ENCODE results near the gene BSPRY. TPM values are rescaled to one million over a fixed set of nuclear protein-coding genes. Genes with fewer than 3 reads are reported as not detected.

BSPRY gene
- total and polyA plus RNA-seq, 2 donors (not counting 1 experiment from before 2014, with no cell fraction given): 0.42 to 0.59 TPM

- intact Hi-C loops (cut with micrococcal nuclease): loop anchor here (1.0 kb wide), 3 partner anchors 26 to 35 kb away; partner anchors contain the start of genes ALAD, C9orf43, POLE3 and WDR31
- ATAC-seq (ENCODE audit: low read depth): no peak
- Mint-ChIP-seq H3K4me1 (peaks cover 16% of the 10 kb centered on the region), H3K4me3 (peak overlapping the region; percentile 84), H3K27ac (peak overlapping the region; percentile 67), H3K27me3 (no peaks in the 10 kb centered on the region), H3K9me3 (ENCODE audit: insufficient read depth) (no peaks in the 10 kb centered on the region)
- no peak for DNase-seq
- H4K20me1 ChIP-seq (ENCODE audit: control insufficient read depth, insufficient read depth, low read length, poor library complexity, severe bottlenecking): no peaks in the 10 kb centered on the region
- H3K36me3 ChIP-seq (replicated peaks in 1 of 2; ENCODE audit: control extremely low read depth in 1 of 2, control insufficient read depth in 1 of 2, extremely low read depth in 1 of 2, insufficient read depth in 2 of 2, low read length in 1 of 2): peaks cover 0 to 25% of the 10 kb centered on the region in 2 experiments
- H3K9me3 ChIP-seq (ENCODE audit: control extremely low read depth in 1 of 3, control insufficient read depth in 2 of 3, insufficient read depth in 1 of 3, low read length in 2 of 3): no peaks in the 10 kb centered on the region
- TF ChIP-seq, protein P1, sequence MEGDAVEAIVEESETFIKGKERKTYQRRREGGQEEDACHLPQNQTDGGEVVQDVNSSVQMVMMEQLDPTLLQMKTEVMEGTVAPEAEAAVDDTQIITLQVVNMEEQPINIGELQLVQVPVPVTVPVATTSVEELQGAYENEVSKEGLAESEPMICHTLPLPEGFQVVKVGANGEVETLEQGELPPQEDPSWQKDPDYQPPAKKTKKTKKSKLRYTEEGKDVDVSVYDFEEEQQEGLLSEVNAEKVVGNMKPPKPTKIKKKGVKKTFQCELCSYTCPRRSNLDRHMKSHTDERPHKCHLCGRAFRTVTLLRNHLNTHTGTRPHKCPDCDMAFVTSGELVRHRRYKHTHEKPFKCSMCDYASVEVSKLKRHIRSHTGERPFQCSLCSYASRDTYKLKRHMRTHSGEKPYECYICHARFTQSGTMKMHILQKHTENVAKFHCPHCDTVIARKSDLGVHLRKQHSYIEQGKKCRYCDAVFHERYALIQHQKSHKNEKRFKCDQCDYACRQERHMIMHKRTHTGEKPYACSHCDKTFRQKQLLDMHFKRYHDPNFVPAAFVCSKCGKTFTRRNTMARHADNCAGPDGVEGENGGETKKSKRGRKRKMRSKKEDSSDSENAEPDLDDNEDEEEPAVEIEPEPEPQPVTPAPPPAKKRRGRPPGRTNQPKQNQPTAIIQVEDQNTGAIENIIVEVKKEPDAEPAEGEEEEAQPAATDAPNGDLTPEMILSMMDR (IDR thresholded peaks at IDR 0.05): no peak
- no peak for TF ChIP-seq EZH2 (IDR thresholded peaks at IDR 0.05; ENCODE audit: borderline replicate concordance, insufficient read depth, low read depth, low read length, poor library complexity, severe bottlenecking)
- H3K4me2 ChIP-seq (replicated peaks; ENCODE audit: low read depth, low read length, poor library complexity, severe bottlenecking): peak overlapping the region; percentile 100
- H2AFZ ChIP-seq (ENCODE audit: insufficient read depth, low read depth, low read length, poor library complexity, severe bottlenecking): peak overlapping the region; percentile 19
- ChIA-PET POLR2A (interaction anchor here (0.7 to 2.0 kb wide), 5 partner anchors 26 to 154 kb away, joined by 3 to 11 read pairs (median 3); partner anchors contain the start of genes ALAD, BSPRY, C9orf43 and POLE3), CTCF (interaction anchor here (0.6 to 1.4 kb wide), 4 partner anchors 22 to 307 kb away, joined by 3 to 5 read pairs (median 4); no protein-coding TSS in a partner anchor)
- H3K4me1 ChIP-seq (ENCODE audit: control insufficient read depth in 2 of 2, insufficient read depth in 2 of 2, low read length in 2 of 2): peaks cover 4 to 14% of the 10 kb centered on the region in 2 donors
- no peak overlapping the region for H3K27ac ChIP-seq (ENCODE audit: low read length in 2 of 2)
- H3K79me2 ChIP-seq (ENCODE audit: control insufficient read depth, insufficient read depth, low read length): peaks cover 5% of the 10 kb centered on the region
- 100% methylated on average over 3 of the region's 6 CpGs for WGBS (ENCODE audit: insufficient coverage)
- peak overlapping the region in 3 of 5 experiments; percentile 30 to 97 (median 85) for H3K4me3 ChIP-seq (ENCODE audit: control extremely low read depth in 1 of 5, extremely low read depth in 1 of 5, insufficient read depth in 1 of 5, low read depth in 2 of 5, low read length in 4 of 5)
- H3K9ac ChIP-seq (ENCODE audit: low read length): peak overlapping the region; percentile 84
- H3K27me3 ChIP-seq (replicated peaks in 1 of 4; ENCODE audit: control extremely low read depth in 1 of 4, control insufficient read depth in 3 of 4, insufficient read depth in 4 of 4, low read length in 3 of 4): no peaks in the 10 kb centered on the region
These were observed 26.0 kb downstream of the BSPRY start for GRCh38 chr9:113375057-113376023.

All from B cell (primary cell).